Smooth muscle cell of the pulmonary artery (primary cell): ENCODE measurements around the gene DEPDC7. TPM values are rescaled to one million over a fixed set of nuclear protein-coding genes. Genes with fewer than 3 reads are reported as not detected.

Source experiments
- total RNA-seq: library from RNA; depleted of rRNA; stranded (reverse); fragments of >200 nt; gene quantifications from 2 replicates; pipeline ENCODE4 v1.2.3, GENCODE V29; 2014

Gene DEPDC7
- 3.8 and 4.6 TPM in 2 replicates for total RNA-seq

DNA sequence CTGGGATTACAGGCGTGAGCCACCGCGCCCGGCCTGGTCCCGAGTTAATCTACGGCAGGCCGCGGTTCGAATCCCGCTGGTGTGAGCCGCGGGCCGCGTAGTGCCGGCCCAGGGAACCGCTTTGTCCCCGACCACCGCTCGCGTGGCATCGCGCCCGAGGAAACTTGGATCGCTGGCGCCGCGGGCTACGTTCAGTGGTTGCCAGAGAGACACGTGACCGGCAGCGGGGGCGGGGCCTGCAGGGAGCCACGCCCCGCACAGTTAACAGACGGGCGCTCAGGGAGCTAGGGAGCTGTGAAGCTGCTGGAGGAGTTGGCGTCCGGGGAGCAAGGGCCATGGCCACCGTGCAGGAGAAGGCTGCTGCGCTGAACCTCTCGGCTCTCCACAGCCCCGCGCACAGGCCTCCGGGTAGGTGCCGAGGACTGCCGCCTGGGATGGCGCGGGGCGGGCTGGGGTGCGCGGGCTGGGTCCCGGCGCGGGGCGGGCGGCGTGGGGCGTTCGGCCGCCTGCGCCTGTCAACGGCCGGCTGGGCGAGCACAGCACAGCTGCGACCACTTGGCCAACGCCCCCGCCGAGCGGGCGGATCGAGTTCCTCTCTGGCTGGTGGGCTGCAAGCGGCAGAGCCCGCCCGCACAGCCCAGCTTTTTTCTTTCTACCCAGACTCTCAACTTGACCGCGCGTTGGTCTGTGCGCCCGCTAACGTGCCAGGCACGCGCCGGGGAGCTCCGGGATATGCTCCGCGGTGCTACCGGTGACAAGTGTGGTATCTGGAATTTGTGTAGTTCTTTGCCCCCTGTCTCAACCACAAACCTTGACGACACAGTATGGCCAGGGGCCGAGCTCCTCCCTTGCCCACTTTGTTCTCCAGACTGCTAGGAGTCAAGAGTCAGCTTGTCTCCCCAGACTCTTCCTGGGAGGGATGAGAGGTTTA is at the start of gene DEPDC7:
Gene DEPDC7 (plus strand): TSS at position 258 of the 931 bp plus-strand sequence. CDS start 78 bp downstream, at position 336.

DNA sequence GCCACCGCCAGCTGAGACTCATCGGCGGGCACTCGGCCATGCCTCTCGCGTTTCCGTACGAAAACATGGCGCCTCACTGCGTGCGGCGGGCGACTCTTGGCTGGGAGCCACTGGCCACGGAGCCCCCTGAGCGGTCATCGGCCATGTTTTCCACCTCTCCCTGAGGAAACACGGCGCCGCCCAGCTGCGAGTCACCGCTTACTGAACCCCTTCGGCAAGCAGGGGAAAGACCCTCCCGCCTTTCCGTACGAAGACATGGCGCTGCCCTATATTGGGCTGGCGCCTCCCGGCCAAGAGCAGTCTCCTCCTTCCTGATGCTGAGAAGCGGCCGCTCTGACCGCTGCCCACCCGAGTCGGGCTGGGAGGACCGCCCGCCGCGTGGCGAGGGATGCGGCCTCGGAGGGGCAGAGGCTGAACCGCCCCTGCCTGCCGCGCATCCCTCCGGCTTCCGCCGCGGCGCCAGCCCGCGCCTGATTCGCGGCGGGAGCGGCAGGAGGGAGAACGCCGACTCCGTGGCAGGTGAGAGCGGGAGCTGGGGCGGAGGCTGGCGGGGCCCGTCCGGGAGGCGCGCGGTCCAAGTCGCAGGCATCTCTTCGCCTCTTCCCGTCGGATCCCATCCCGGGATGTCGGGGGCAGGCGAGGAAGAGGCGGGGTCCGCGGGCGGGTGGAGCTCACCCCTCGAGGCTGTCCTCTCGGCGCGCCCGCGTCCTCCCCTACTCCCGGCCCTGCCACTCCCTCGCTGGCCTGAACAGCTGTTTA is 23.8 kb downstream of the DEPDC7 start, which contains the start of gene TCP11L1:
Gene TCP11L1 (plus strand): TSS at position 299 of the 759 bp plus-strand sequence. CDS start 4,202 bp downstream, outside the sequence.

Other genes with a start within 250 kb of the DEPDC7 start
- not detected in 2 replicates for gene CCDC73, start 221.2 kb upstream of the DEPDC7 start, total RNA-seq
- under 0.01 and 0.89 TPM in 2 replicates for gene PRRG4, start 186.0 kb upstream of the DEPDC7 start, total RNA-seq
- 21.6 and 24.2 TPM in 2 replicates for gene QSER1, start 123.1 kb upstream of the DEPDC7 start, total RNA-seq
- gene TCP11L1, start 23.7 kb downstream of the DEPDC7 start, total RNA-seq, result 30.2 and 32.6 TPM in 2 replicates
- 19.0 and 21.0 TPM in 2 replicates for gene CSTF3, start 145.6 kb downstream of the DEPDC7 start, total RNA-seq
- gene HIPK3, start 241.5 kb downstream of the DEPDC7 start, total RNA-seq, result 86.8 and 104 TPM in 2 replicates